Measurements from ENCODE around the gene RPS6KA2.

GRCh38 chr6:166529586-166529985 lies 97.5 kb downstream of the RPS6KA2 start:
- TF ChIP-seq POLR2A (IDR thresholded peaks at IDR 0.05): no peak
- no peak for TF ChIP-seq CTCF (IDR thresholded peaks at IDR 0.05)

Measured in Peyer's patch (tissue), 4 donors.